HL-60 (cell line): ENCODE measurements around the gene SFXN5.

ENCODE experiments used
- DNase-seq, 2 experiments: peaks; one replicate each; pipeline ENCODE4 v3.0.0-alpha.2; 2010 to 2020; ENCODE audit warnings: low read depth in 1 of 2, low spot score in 1 of 2
- H3K27ac ChIP-seq: fragments of 250-450 bp; sonication (Bioruptor Pico); replicated peaks from 2 replicates; pipeline ENCODE4 v1.5.1; 2020; ENCODE audit warnings: mild to moderate bottlenecking, moderate library complexity
- H3K27me3 ChIP-seq: fragments of 250-450 bp; sonication (Bioruptor Pico); 2 replicates; pipeline ENCODE4 v1.5.1; 2021; ENCODE audit warnings: mild to moderate bottlenecking, moderate library complexity; ENCODE audit not compliant: insufficient read depth, poor library complexity, severe bottlenecking
- H3K4me3 ChIP-seq: replicated peaks from 2 replicates; pipeline ENCODE4 v1.5.1; 2011; ENCODE audit warnings: mild to moderate bottlenecking, control low read depth, low read length; ENCODE audit not compliant: insufficient read depth
- CTCF ChIP-seq: IDR thresholded peaks from one replicate; pipeline ENCODE4 v1.5.1; 2011; ENCODE audit warnings: low read length, control low read depth, inconsistent platforms; ENCODE audit not compliant: insufficient read depth
- GABPA ChIP-seq: IDR thresholded peaks from 2 replicates; pipeline ENCODE4 v1.6.1; 2012; ENCODE audit warnings: low read depth
- POLR2AphosphoS5 ChIP-seq: IDR thresholded peaks from 2 replicates; pipeline ENCODE4 v1.6.1; 2012; ENCODE audit warnings: low read depth
- REST ChIP-seq: IDR thresholded peaks from 2 replicates; pipeline ENCODE4 v1.6.1; 2012; ENCODE audit warnings: low read depth; ENCODE audit not compliant: insufficient replicate concordance
- SPI1 ChIP-seq: IDR thresholded peaks from 2 replicates; pipeline ENCODE4 v1.6.1; 2012; ENCODE audit warnings: low read depth, mild to moderate bottlenecking, borderline replicate concordance

Gene SFXN5

GRCh38 chr2:73076701-73077423 is 5.3 kb upstream of the SFXN5 start:
- Histone ChIP-seq H3K27me3 (peaks cover 2% of the 10 kb centered on the region), H3K4me3 (no peak overlapping the region), H3K27ac (no peak overlapping the region)
- TF ChIP-seq GABPA (no peak), REST (no peak), SPI1 (no peak), POLR2AphosphoS5 (no peak), CTCF (no peak)
- DNase-seq, result no peak

GRCh38 chr2:73075477-73076373 is 4.2 kb upstream of the SFXN5 start:
- TF ChIP-seq REST, result no peak
- no peak for DNase-seq
- Histone ChIP-seq H3K27me3 (no peaks in the 10 kb centered on the region), H3K27ac (no peak overlapping the region), H3K4me3 (no peak overlapping the region)

- TF ChIP-seq CTCF, result no peak
- no peak for TF ChIP-seq GABPA
- no peak for TF ChIP-seq SPI1
- no peak for TF ChIP-seq REST
- TF ChIP-seq POLR2AphosphoS5, result no peak
- H3K27ac ChIP-seq, result no peak overlapping the region
Observed at GRCh38 chr2:73074110-73075069, 2.9 kb upstream of the SFXN5 start.

More at GRCh38 chr2:73074110-73075069, 2.9 kb upstream of the SFXN5 start:
- no peak for DNase-seq
- no peak overlapping the region for H3K4me3 ChIP-seq
- no peaks in the 10 kb centered on the region for H3K27me3 ChIP-seq
